Activated naive CD8-positive, alpha-beta T cell treated with anti-CD3 and anti-CD28 coated beads, Interleukin-2, amount 50 U/mL, for 16 hours (primary cell): ENCODE data around the gene CLASP1.
"Not testable (repeated sequence)": the region's sequence is repeated elsewhere in the genome, so short reads cannot be mapped to it uniquely, and the experiment has no call there.

Experiments
- DNase-seq: peaks from one replicate; pipeline ENCODE4 v3.0.0-alpha.2; 2020; ENCODE audit warnings: low read depth, low spot score

Gene CLASP1

GRCh38 chr2:121374412-121375075 lies 274.7 kb downstream of the CLASP1 start:
- not testable (repeated sequence) for DNase-seq

GRCh38 chr2:121372721-121373353 lies 276.4 kb downstream of the CLASP1 start:
- DNase-seq: no peak

GRCh38 chr2:121372082-121372481 lies 277.2 kb downstream of the CLASP1 start:
- DNase-seq: no peak

- DNase-seq: no peak
These were observed 280.4 kb downstream of the CLASP1 start for GRCh38 chr2:121368836-121369235.

GRCh38 chr2:121368155-121368554 lies 281.1 kb downstream of the CLASP1 start:
- DNase-seq: no peak

GRCh38 chr2:121367246-121367900 lies 281.9 kb downstream of the CLASP1 start:
- DNase-seq: no peak

GRCh38 chr2:121366040-121366439 lies 283.2 kb downstream of the CLASP1 start:
- no peak for DNase-seq

GRCh38 chr2:121365061-121365460 lies 284.2 kb downstream of the CLASP1 start:
- DNase-seq: no peak

GRCh38 chr2:121363632-121364420 lies 285.4 kb downstream of the CLASP1 start:
- no peak for DNase-seq

GRCh38 chr2:121362774-121363173 lies 286.5 kb downstream of the CLASP1 start:
- DNase-seq: no peak

GRCh38 chr2:121362226-121362625 lies 287.0 kb downstream of the CLASP1 start:
- no peak for DNase-seq

GRCh38 chr2:121360566-121361300 lies 288.5 kb downstream of the CLASP1 start:
- DNase-seq: no peak

- no peak for DNase-seq
These were observed 289.3 kb downstream of the CLASP1 start for GRCh38 chr2:121359716-121360565.

GRCh38 chr2:121359170-121359569 lies 290.1 kb downstream of the CLASP1 start:
- DNase-seq: no peak

GRCh38 chr2:121358291-121358690 lies 291.0 kb downstream of the CLASP1 start:
- DNase-seq: no peak

GRCh38 chr2:121356058-121356640 lies 293.1 kb downstream of the CLASP1 start:
- no peak for DNase-seq

GRCh38 chr2:121355488-121355887 lies 293.8 kb downstream of the CLASP1 start:
- DNase-seq: no peak

- no peak for DNase-seq
These were observed 297.5 kb downstream of the CLASP1 start for GRCh38 chr2:121351521-121352318.

- no peak for DNase-seq
These were observed 298.4 kb downstream of the CLASP1 start for GRCh38 chr2:121350890-121351289.
